ENCODE data around the gene LARGE1.

The LARGE1 gene

GRCh38 chr22:33515795-33516194, 404.5 kb downstream of the LARGE1 start:
- DNase-seq: no peak

- DNase-seq: no peak
Observed at GRCh38 chr22:33513388-33514338, 406.6 kb downstream of the LARGE1 start.

- DNase-seq: no peak
Observed at GRCh38 chr22:33512908-33513307, 407.4 kb downstream of the LARGE1 start.

- no peak for DNase-seq
Observed at GRCh38 chr22:33510429-33510904, 409.8 kb downstream of the LARGE1 start.

- DNase-seq: no peak
Observed at GRCh38 chr22:33504941-33505625, 415.2 kb downstream of the LARGE1 start.

- no peak for DNase-seq
Observed at GRCh38 chr22:33496112-33496511, 424.2 kb downstream of the LARGE1 start.

- DNase-seq: no peak
Observed at GRCh38 chr22:33493476-33494205, 426.6 kb downstream of the LARGE1 start.

GRCh38 chr22:33492210-33492651, 428.0 kb downstream of the LARGE1 start:
- no peak for DNase-seq

- no peak for DNase-seq
Observed at GRCh38 chr22:33487041-33487716, 433.1 kb downstream of the LARGE1 start.

- no peak for DNase-seq
Observed at GRCh38 chr22:33481550-33481949, 438.7 kb downstream of the LARGE1 start.

GRCh38 chr22:33477120-33478111, 442.9 kb downstream of the LARGE1 start:
- no peak for DNase-seq

GRCh38 chr22:33476716-33477115, 443.6 kb downstream of the LARGE1 start:
- no peak for DNase-seq

GRCh38 chr22:33476206-33476605, 444.1 kb downstream of the LARGE1 start:
- no peak for DNase-seq

GRCh38 chr22:33474587-33474986, 445.7 kb downstream of the LARGE1 start:
- no peak for DNase-seq

- no peak for DNase-seq
Observed at GRCh38 chr22:33472462-33473344, 447.6 kb downstream of the LARGE1 start.

GRCh38 chr22:33470456-33470855, 449.8 kb downstream of the LARGE1 start:
- DNase-seq: no peak

GRCh38 chr22:33467620-33468095, 452.6 kb downstream of the LARGE1 start:
- no peak for DNase-seq

GRCh38 chr22:33467080-33467479, 453.2 kb downstream of the LARGE1 start:
- DNase-seq: no peak

- DNase-seq: no peak
Observed at GRCh38 chr22:33465554-33465953, 454.7 kb downstream of the LARGE1 start.

GRCh38 chr22:33464698-33465097, 455.6 kb downstream of the LARGE1 start:
- no peak for DNase-seq
